H9 (cell line): ENCODE measurements around the gene PPP2R5B. TPM values are rescaled to one million over a fixed set of nuclear protein-coding genes. Genes with fewer than 3 reads are reported as not detected.
A peak's percentile ranks its signal among the peaks of the same experiment; 100 is the strongest.

Experiments used
- DNase-seq: peaks from one replicate; pipeline ENCODE4 v3.0.0-alpha.2; 2017
- H2AFZ ChIP-seq: one replicate; pipeline ENCODE4 v1.6.1; 2013; ENCODE audit warnings: mild to moderate bottlenecking, low read length, control low read depth, moderate library complexity
- H2AK5ac ChIP-seq: 2 replicates; pipeline ENCODE4 v1.6.1; 2013; ENCODE audit warnings: low read length, control low read depth, mixed read lengths; ENCODE audit not compliant: insufficient read length
- H2BK120ac ChIP-seq: one replicate; pipeline ENCODE4 v1.6.1; 2013; ENCODE audit warnings: low read depth, mild to moderate bottlenecking, low read length, control low read depth, inconsistent platforms; ENCODE audit not compliant: poor library complexity, severe bottlenecking
- H2BK12ac ChIP-seq: 2 replicates; pipeline ENCODE4 v1.6.1; 2013; ENCODE audit warnings: low read length, control low read depth, mixed read lengths, low read depth; ENCODE audit not compliant: insufficient read length
- H2BK15ac ChIP-seq: 2 replicates; pipeline ENCODE4 v1.6.1; 2013; ENCODE audit warnings: low read depth, low read length, control low read depth
- H2BK20ac ChIP-seq: one replicate; pipeline ENCODE4 v1.6.1; 2013; ENCODE audit warnings: low read depth, mild to moderate bottlenecking, low read length, control low read depth, inconsistent platforms; ENCODE audit not compliant: poor library complexity, severe bottlenecking
- H2BK5ac ChIP-seq: 2 replicates; pipeline ENCODE4 v1.6.1; 2013; ENCODE audit warnings: low read length, control low read depth, mixed read lengths; ENCODE audit not compliant: insufficient read length
- H3K14ac ChIP-seq: 2 replicates; pipeline ENCODE4 v1.6.1; 2013; ENCODE audit warnings: low read length, control low read depth; ENCODE audit not compliant: insufficient read depth
- H3K18ac ChIP-seq: 2 replicates; pipeline ENCODE4 v1.6.1; 2013; ENCODE audit warnings: low read depth, mild to moderate bottlenecking, mixed read lengths, low read length, control low read depth; ENCODE audit not compliant: insufficient read length
- H3K23ac ChIP-seq: 2 replicates; pipeline ENCODE4 v1.6.1; 2013; ENCODE audit warnings: low read length, control low read depth, mixed read lengths, low read depth; ENCODE audit not compliant: insufficient read length
- H3K23me2 ChIP-seq: 2 replicates; pipeline ENCODE4 v1.6.1; 2013; ENCODE audit warnings: low read depth, mild to moderate bottlenecking, mixed read lengths, low read length, control low read depth; ENCODE audit not compliant: insufficient read length, poor library complexity, severe bottlenecking
- H3K27ac ChIP-seq: 2 replicates; pipeline ENCODE4 v1.5.1; 2013; ENCODE audit warnings: low read length, control low read depth, mixed read lengths, low read depth; ENCODE audit not compliant: insufficient read length
- H3K27me3 ChIP-seq: 2 replicates; pipeline ENCODE4 v1.6.1; 2013; ENCODE audit warnings: low read length, control low read depth, inconsistent platforms; ENCODE audit not compliant: insufficient read depth
- H3K4ac ChIP-seq: 2 replicates; pipeline ENCODE4 v1.6.1; 2013; ENCODE audit warnings: low read depth, mild to moderate bottlenecking, control low read depth, inconsistent platforms, low read length, moderate library complexity
- H3K4me1 ChIP-seq: 2 replicates; pipeline ENCODE4 v1.6.1; 2013; ENCODE audit warnings: low read length, control low read depth, inconsistent platforms; ENCODE audit not compliant: insufficient read depth
- H3K4me2 ChIP-seq: 2 replicates; pipeline ENCODE4 v1.6.1; 2013; ENCODE audit warnings: low read length, control low read depth, mixed read lengths; ENCODE audit not compliant: insufficient read length, insufficient read depth
- H3K56ac ChIP-seq: 2 replicates; pipeline ENCODE4 v1.6.1; 2013; ENCODE audit warnings: low read depth, mild to moderate bottlenecking, mixed read lengths, low read length, control low read depth; ENCODE audit not compliant: insufficient read length
- H3K79me1 ChIP-seq: 2 replicates; pipeline ENCODE4 v1.6.1; 2013; ENCODE audit warnings: low read depth, mild to moderate bottlenecking, moderate library complexity, low read length, control low read depth, inconsistent platforms; ENCODE audit not compliant: insufficient read depth, poor library complexity, severe bottlenecking
- H3K79me2 ChIP-seq: 2 replicates; pipeline ENCODE4 v1.6.1; 2013; ENCODE audit warnings: low read length, control low read depth, inconsistent platforms; ENCODE audit not compliant: insufficient read depth
- H3K9ac ChIP-seq: 2 replicates; pipeline ENCODE4 v1.6.1; 2013; ENCODE audit warnings: low read length, control low read depth, mixed read lengths; ENCODE audit not compliant: insufficient read length; ENCODE audit errors: extremely low read depth
- H3K9me3 ChIP-seq: one replicate; pipeline ENCODE4 v1.6.1; 2013; ENCODE audit warnings: low read depth, low read length, inconsistent platforms; ENCODE audit not compliant: control insufficient read depth
- H3T11ph ChIP-seq: one replicate; pipeline ENCODE4 v1.6.1; 2013; ENCODE audit warnings: mild to moderate bottlenecking, low read length, control low read depth, inconsistent platforms
- H4K20me1 ChIP-seq: one replicate; pipeline ENCODE4 v1.6.1; 2013; ENCODE audit not compliant: control insufficient read depth, insufficient read length, insufficient read depth
- H4K5ac ChIP-seq: 2 replicates; pipeline ENCODE4 v1.6.1; 2013; ENCODE audit warnings: low read depth, mild to moderate bottlenecking, mixed read lengths, low read length, control low read depth; ENCODE audit not compliant: insufficient read length
- H4K8ac ChIP-seq: replicated peaks from 2 replicates; pipeline ENCODE4 v1.6.1; 2013; ENCODE audit warnings: low read length, control low read depth, mixed read lengths, low read depth; ENCODE audit not compliant: insufficient read length
- H4K91ac ChIP-seq: 2 replicates; pipeline ENCODE4 v1.6.1; 2013; ENCODE audit warnings: low read depth, mild to moderate bottlenecking, moderate library complexity, mixed read lengths, low read length, control low read depth; ENCODE audit not compliant: insufficient read length
- H3K27ac Mint-ChIP-seq, 3 experiments: 2 replicates in 2 of 3; 3 replicates in 1 of 3; pipeline ENCODE4 v1.8.0; 2020 to 2021; ENCODE audit warnings: mixed read lengths in 3 of 3, mild to moderate bottlenecking in 1 of 3, moderate library complexity in 1 of 3
- H3K27me3 Mint-ChIP-seq: 2 replicates; pipeline ENCODE4 v1.8.0; 2021; ENCODE audit warnings: low read depth, mild to moderate bottlenecking, moderate library complexity, mixed read lengths
- H3K36me3 Mint-ChIP-seq, 3 experiments: 2 replicates in 2 of 3; 3 replicates in 1 of 3; pipeline ENCODE4 v1.8.0; 2020 to 2021; ENCODE audit warnings: low read depth in 3 of 3, mixed read lengths in 3 of 3; ENCODE audit not compliant: insufficient read depth in 1 of 3
- H3K4me1 Mint-ChIP-seq, 2 experiments: 2 replicates each; pipeline ENCODE4 v1.8.0; 2020; ENCODE audit warnings: mixed read lengths in 2 of 2
- H3K4me3 Mint-ChIP-seq, 2 experiments: 2 replicates in 1 of 2; 3 replicates in 1 of 2; pipeline ENCODE4 v1.8.0; 2020 to 2021; ENCODE audit warnings: mild to moderate bottlenecking in 2 of 2, mixed read lengths in 2 of 2, moderate library complexity in 1 of 2
- H3K9me3 Mint-ChIP-seq, 2 experiments: 2 replicates in 1 of 2; 3 replicates in 1 of 2; pipeline ENCODE4 v1.8.0; 2020; ENCODE audit warnings: mild to moderate bottlenecking in 2 of 2, mixed read lengths in 2 of 2, moderate library complexity in 1 of 2
- CTCF ChIP-seq: fragments of 200-600 bp; sonication (generic); conservative IDR thresholded peaks from 3 replicates; pipeline ENCODE4 v1.8.0; 2021; ENCODE audit warnings: antibody characterized with exemption, mild to moderate bottlenecking
- WGBS: extraction: QIAGEN DNeasy Blood & Tissue Kit; methylation state at CpG from one replicate; pipeline ENCODE4 v1.1.7; 2013; ENCODE audit warnings: missing lambda C conversion rate, low lambda C conversion rate, mixed read lengths; ENCODE audit not compliant: insufficient read length; ENCODE audit errors: extremely low coverage; 5-methylcytosine and 5-hydroxymethylcytosine counted together
- total RNA-seq: library from RNA; stranded (reverse); gene quantifications from 2 replicates; pipeline ENCODE4 v1.2.1, GENCODE V29; 2021

Gene PPP2R5B
- total RNA-seq, 1 experiment from 2014 or later, result 6.3 TPM

- H2BK12ac ChIP-seq, result no peak overlapping the region
- H3T11ph ChIP-seq, result no peak overlapping the region
- Mint-ChIP-seq H3K4me1 (peaks cover 9 to 17% of the 10 kb centered on the region in 2 experiments), H3K4me3 (peak overlapping the region in 1 of 2 experiments; percentile 93; a peak in 1 of 5 replicates), H3K27me3 (peaks cover 7% of the 10 kb centered on the region), H3K9me3 (no peaks in the 10 kb centered on the region), H3K27ac (no peak overlapping the region), H3K36me3 (no peaks in the 10 kb centered on the region)
- H3K4me1 ChIP-seq, result no peaks in the 10 kb centered on the region
- no peak overlapping the region for H3K4me2 ChIP-seq
- no peaks in the 10 kb centered on the region for H4K20me1 ChIP-seq
- H3K9me3 ChIP-seq, result no peaks in the 10 kb centered on the region
- no peak for DNase-seq
- H2BK5ac ChIP-seq, result no peak overlapping the region
- H3K9ac ChIP-seq, result no peak overlapping the region
- no peak overlapping the region for H4K91ac ChIP-seq
- no peak overlapping the region for H3K23ac ChIP-seq
- H4K8ac ChIP-seq, result no peak overlapping the region
- no peak for TF ChIP-seq CTCF
- no peak overlapping the region for H2AK5ac ChIP-seq
- no peak overlapping the region for H2AFZ ChIP-seq
- WGBS, result no CpG with 5 or more reads among the region's 11 CpGs
- no peak overlapping the region for H2BK120ac ChIP-seq
- no peak overlapping the region for H3K18ac ChIP-seq
- no peak overlapping the region for H2BK15ac ChIP-seq
- no peaks in the 10 kb centered on the region for H3K79me2 ChIP-seq
- H3K4ac ChIP-seq, result no peak overlapping the region; the same call in 1 of the 2 replicates
- H4K5ac ChIP-seq, result no peak overlapping the region
- H3K27ac ChIP-seq, result no peak overlapping the region
- no peaks in the 10 kb centered on the region for H3K79me1 ChIP-seq
- peaks cover 7% of the 10 kb centered on the region for H3K23me2 ChIP-seq
- no peaks in the 10 kb centered on the region for H3K27me3 ChIP-seq
- H3K14ac ChIP-seq, result no peak overlapping the region; the same call in 1 of the 2 replicates
- H3K56ac ChIP-seq, result no peak overlapping the region
- no peak overlapping the region for H2BK20ac ChIP-seq
Observed at GRCh38 chr11:64923151-64923661, 1.3 kb upstream of the PPP2R5B start.
